Suprapubic skin (tissue), 4 donors: ENCODE data around the gene ZNF555. TPM values are rescaled to one million over a fixed set of nuclear protein-coding genes. Genes with fewer than 3 reads are reported as not detected.

Source experiments
- total RNA-seq, 4 donors: library from RNA; depleted of rRNA; stranded (reverse); fragments of >200 nt; gene quantifications; one replicate each; pipeline ENCODE4 v1.1.0, GENCODE V29; 2016

ZNF555 gene
- total RNA-seq, 4 donors from 2014 or later = 2.5 to 7.6 (median 4.5) TPM

Other genes starting within 250 kb of the ZNF555 start
- 1 to 10 TPM; 2.1 to 4.3 (median 3.0) TPM for gene GNG7, start 138.8 kb upstream of the ZNF555 start, total RNA-seq
- gene DIRAS1, start 120.1 kb upstream of the ZNF555 start, total RNA-seq = 1 to 10 TPM in 3 of 4 donors, under 1 TPM in 1; 0.68 to 4.5 (median 2.1) TPM
- 10 to 100 TPM in 3 of 4 donors, 1 to 10 TPM in 1; 8.0 to 31.1 (median 23.0) TPM for gene SLC39A3, start 101.5 kb upstream of the ZNF555 start, total RNA-seq
- 10 to 100 TPM; 29.1 to 48.9 (median 40.6) TPM for gene SGTA, start 58.2 kb upstream of the ZNF555 start, total RNA-seq
- gene THOP1, start 56.0 kb upstream of the ZNF555 start, total RNA-seq = 10 to 100 TPM; 31.6 to 55.0 (median 41.4) TPM
- gene ZNF554, start 21.6 kb upstream of the ZNF555 start, total RNA-seq = 1 to 10 TPM; 2.3 to 9.8 (median 5.6) TPM
- not detected for gene ZNF556, start 25.9 kb downstream of the ZNF555 start, total RNA-seq
- gene ZNF57, start 59.5 kb downstream of the ZNF555 start, total RNA-seq = 10 to 100 TPM; 16.2 to 46.2 (median 23.4) TPM
- 1 to 10 TPM; 2.8 to 5.6 (median 3.9) TPM for gene ZNF77, start 103.5 kb downstream of the ZNF555 start, total RNA-seq
- 1 to 10 TPM in 2 of 4 donors, under 1 TPM in 1, not detected in 1; 0.23 to 1.4 (median 1.3) TPM for gene TLE6, start 136.1 kb downstream of the ZNF555 start, total RNA-seq
- gene TLE2, start 187.8 kb downstream of the ZNF555 start, total RNA-seq = 10 to 100 TPM; 18.2 to 35.6 (median 27.3) TPM
- gene TLE5, start 221.0 kb downstream of the ZNF555 start, total RNA-seq = 100 to 1,000 TPM; 339 to 403 (median 382) TPM